ENCODE measurements around the gene AHCY.
"Not testable (repeated sequence)": the region's sequence is repeated elsewhere in the genome, so short reads cannot be mapped to it uniquely, and the experiment has no call there.

Gene AHCY

DNA sequence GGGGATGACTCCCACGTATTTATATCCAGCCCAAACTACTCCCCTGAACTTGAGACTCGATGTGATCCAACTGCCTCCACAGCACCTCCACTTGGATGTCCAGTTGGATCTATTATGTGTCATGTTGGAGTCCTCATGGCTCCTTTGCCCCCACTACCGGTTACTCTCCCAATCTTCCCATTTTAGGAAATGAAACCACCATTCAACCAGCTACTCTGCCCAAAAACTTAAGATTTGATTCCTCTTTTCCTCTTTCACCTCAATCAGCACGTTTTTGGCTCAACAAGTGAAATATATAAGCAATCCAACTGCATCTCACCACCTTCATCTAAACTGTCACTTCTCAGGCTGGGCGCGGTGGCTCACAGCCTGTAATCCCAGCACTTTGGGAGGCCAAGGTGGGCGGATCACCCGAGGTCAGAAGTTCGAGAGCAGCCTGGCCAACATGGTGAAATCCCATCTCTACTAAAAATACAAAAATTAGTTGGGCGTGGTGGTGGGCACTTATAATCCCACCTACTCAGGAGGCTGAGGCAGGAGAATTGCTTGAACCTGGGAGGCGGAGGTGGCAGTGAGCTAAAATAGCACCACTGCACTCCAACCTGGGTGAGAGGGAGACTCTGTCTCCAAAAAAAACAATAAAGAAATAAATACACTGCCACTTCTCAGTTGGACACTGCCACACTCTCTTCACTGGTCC is 3.4 kb downstream of the AHCY start:
- TF ChIP-seq, protein P1, sequence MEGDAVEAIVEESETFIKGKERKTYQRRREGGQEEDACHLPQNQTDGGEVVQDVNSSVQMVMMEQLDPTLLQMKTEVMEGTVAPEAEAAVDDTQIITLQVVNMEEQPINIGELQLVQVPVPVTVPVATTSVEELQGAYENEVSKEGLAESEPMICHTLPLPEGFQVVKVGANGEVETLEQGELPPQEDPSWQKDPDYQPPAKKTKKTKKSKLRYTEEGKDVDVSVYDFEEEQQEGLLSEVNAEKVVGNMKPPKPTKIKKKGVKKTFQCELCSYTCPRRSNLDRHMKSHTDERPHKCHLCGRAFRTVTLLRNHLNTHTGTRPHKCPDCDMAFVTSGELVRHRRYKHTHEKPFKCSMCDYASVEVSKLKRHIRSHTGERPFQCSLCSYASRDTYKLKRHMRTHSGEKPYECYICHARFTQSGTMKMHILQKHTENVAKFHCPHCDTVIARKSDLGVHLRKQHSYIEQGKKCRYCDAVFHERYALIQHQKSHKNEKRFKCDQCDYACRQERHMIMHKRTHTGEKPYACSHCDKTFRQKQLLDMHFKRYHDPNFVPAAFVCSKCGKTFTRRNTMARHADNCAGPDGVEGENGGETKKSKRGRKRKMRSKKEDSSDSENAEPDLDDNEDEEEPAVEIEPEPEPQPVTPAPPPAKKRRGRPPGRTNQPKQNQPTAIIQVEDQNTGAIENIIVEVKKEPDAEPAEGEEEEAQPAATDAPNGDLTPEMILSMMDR (IDR thresholded peaks at IDR 0.05; ENCODE audit: borderline replicate concordance, control extremely low read depth, extremely low read depth, insufficient read depth, missing control alignments), result no peak
- in situ Hi-C loops (cut with MboI; ENCODE audit: low sequenced_read_pairs, unreplicated experiment), result no loop called here
- DNase-seq (ENCODE audit: low spot score), result no peak

DNA sequence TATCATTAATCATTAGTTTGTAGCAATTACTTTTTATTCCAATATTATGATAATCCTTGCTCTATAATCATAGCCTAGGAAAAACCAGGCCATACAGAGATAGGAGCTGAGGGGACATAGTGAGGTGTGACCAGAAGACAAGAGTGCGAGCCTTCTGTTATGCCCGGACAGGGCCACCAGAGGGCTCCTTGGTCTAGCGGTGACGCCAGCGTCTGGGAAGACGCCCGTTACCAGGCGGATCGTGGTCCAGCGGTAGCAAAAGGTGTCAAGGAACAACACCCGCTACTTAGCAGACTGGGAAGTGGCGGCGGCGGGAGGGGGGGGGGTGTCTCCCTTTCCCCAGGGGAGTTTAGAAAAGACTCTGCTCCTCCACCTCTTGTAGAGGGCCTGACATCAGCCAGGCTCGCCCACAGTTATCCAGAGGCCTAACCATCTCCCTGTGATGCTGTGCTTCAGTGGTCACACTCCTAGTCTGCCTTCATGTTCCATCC is 4.8 kb downstream of the AHCY start:
- DNase-seq (ENCODE audit: low spot score); in situ Hi-C loops (cut with MboI; ENCODE audit: low sequenced_read_pairs, unreplicated experiment): not testable (repeated sequence)

DNA sequence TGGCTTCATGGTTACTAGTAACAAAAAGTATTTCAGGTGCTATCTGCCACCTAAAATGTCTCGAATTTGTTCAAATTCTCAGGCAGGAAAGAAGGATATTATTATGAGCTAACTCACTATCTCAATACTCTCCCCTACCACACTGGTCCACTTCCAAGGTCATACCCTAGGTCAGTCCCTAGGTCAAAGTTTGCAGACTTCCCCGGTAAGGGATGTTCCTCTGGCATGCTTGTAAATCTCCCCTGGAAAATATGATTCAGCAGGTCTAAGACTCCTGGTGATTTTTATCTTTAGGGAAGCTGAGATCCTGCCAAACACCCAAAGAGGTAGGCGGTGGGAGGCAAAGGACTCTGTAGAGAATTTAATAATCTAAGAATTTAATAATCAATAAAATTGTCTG is 6.7 kb downstream of the AHCY start:
- TF ChIP-seq, protein P1 (IDR thresholded peaks at IDR 0.05; ENCODE audit: borderline replicate concordance, control extremely low read depth, extremely low read depth, insufficient read depth, missing control alignments), result no peak
- no peak for DNase-seq (ENCODE audit: low spot score)
- in situ Hi-C loops (cut with MboI; ENCODE audit: low sequenced_read_pairs, unreplicated experiment), result no loop called here

DNA sequence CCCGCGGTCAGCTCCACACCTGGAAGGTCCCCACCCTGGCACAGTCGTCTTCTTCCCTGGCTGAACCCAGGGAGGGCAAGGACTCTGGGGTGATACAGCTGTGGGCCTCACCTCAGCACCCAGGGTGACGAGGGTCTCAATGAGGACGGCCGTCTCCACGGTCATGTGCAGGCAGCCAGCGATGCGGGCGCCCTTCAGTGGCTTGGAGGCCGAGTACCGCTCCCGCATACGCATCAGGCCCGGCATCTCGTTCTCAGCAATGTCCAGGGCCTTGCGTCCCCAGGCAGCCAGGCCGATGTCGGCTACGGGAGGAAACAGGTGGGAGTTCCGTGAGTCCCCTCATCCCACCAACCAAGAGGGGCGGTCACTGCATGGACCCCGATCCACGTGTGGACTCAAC is 7.9 kb downstream of the AHCY start:
- TF ChIP-seq, protein P1 (IDR thresholded peaks at IDR 0.05; ENCODE audit: borderline replicate concordance, control extremely low read depth, extremely low read depth, insufficient read depth, missing control alignments), result no peak
- in situ Hi-C loops (cut with MboI; ENCODE audit: low sequenced_read_pairs, unreplicated experiment), result no loop called here
- no peak for DNase-seq (ENCODE audit: low spot score)

DNA sequence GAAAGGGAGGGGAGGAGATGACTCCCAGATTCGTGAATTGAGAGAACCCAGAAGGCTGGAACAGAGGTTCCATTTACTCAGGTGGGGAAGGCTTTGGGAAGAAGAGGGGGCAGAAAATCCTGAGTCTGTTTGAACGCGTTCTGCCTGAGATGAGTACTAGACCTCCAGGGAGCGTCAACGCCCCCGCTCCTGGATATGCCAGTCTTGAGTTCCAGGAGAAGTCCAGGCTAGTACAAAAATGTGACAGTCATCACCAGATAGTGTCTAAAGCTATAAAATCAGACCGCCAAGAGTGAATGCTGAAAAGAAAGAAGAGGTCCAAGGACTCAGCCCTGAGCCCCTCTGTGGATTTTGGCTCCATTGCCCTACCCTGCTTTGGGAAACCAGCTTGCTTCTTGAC is 8.6 kb downstream of the AHCY start:
- TF ChIP-seq, protein P1 (IDR thresholded peaks at IDR 0.05; ENCODE audit: borderline replicate concordance, control extremely low read depth, extremely low read depth, insufficient read depth, missing control alignments), result no peak
- no peak for DNase-seq (ENCODE audit: low spot score)
- in situ Hi-C loops (cut with MboI; ENCODE audit: low sequenced_read_pairs, unreplicated experiment), result no loop called here

DNA sequence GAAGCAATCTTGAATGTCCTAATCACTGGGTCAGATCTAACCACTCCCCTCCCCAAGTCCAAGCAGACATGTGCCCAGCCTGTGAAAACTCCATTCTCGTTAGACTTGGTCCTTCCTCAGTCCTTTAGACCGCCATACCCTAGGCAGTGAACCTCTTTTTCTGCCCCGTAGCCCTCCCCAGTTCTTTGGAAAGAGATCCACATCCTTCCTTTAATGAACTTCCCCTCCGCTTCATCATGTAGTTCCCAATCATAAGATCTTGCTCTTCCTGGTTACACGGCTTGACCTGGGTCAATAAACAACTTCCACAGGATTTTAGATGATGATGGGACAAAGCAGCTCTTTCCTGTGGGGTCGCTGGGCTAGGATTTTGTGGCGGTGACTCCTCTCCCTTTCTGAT is 9.6 kb downstream of the AHCY start:
- no peak for DNase-seq (ENCODE audit: low spot score)
- TF ChIP-seq, protein P1 (IDR thresholded peaks at IDR 0.05; ENCODE audit: borderline replicate concordance, control extremely low read depth, extremely low read depth, insufficient read depth, missing control alignments), result no peak
- in situ Hi-C loops (cut with MboI; ENCODE audit: low sequenced_read_pairs, unreplicated experiment), result no loop called here

DNA sequence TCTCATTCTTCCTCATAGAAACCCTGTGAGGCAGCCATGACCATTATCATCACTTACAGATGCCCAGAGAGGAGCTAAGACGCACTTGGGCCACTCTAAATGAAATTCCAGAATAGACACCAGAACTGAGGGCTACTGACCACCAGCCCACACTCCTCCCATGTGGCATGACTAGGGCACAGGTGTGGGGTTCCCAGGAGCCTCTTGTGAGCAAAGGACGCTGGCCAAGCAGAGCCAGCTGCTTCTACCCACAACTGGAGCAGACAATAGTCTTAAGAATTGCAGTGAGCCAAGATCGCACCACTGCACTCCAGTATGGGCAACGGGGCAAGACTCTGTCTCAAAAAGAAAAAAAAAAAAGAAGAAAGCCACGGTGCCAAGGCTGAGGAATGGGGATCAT is 10.0 kb downstream of the AHCY start:
- DNase-seq (ENCODE audit: low spot score), result no peak
- in situ Hi-C loops (cut with MboI; ENCODE audit: low sequenced_read_pairs, unreplicated experiment), result no loop called here
- TF ChIP-seq, protein P1 (IDR thresholded peaks at IDR 0.05; ENCODE audit: borderline replicate concordance, control extremely low read depth, extremely low read depth, insufficient read depth, missing control alignments), result no peak

Data from GM13976 (cell line).